ENCODE results near the gene CLEC16A.

CLEC16A gene

DNA sequence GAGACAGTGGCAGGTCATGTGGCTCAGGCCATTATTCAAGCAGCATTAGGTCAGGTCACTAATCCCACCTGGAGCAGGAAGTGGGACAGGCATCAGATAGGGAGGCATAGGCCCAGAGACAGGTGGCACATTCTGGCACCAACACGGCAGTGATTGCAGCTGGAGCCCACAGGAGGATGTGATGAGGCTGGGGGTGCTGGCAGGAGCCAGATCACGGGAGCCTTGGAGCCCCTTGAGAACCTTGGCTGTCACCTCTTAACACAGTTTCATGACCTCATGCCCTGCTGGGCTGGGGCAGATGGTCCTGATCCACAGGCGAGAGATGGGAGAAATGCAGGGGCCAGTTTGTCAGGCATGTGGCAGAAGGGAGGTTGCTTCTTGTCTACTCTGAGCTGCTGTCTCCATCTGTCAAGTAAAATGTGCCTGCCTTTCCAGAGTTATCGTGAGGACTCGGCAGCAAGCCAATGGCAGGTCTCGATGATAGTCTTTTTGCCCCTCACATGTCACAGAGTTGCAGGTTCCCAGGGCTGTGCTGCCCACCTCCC, 109.6 kb downstream of the CLEC16A start:
- no peak overlapping the region for H3K4me3 ChIP-seq (ENCODE audit: low read depth, low read length)
- no peak for DNase-seq (ENCODE audit: low read depth)
- TF ChIP-seq, protein P1, sequence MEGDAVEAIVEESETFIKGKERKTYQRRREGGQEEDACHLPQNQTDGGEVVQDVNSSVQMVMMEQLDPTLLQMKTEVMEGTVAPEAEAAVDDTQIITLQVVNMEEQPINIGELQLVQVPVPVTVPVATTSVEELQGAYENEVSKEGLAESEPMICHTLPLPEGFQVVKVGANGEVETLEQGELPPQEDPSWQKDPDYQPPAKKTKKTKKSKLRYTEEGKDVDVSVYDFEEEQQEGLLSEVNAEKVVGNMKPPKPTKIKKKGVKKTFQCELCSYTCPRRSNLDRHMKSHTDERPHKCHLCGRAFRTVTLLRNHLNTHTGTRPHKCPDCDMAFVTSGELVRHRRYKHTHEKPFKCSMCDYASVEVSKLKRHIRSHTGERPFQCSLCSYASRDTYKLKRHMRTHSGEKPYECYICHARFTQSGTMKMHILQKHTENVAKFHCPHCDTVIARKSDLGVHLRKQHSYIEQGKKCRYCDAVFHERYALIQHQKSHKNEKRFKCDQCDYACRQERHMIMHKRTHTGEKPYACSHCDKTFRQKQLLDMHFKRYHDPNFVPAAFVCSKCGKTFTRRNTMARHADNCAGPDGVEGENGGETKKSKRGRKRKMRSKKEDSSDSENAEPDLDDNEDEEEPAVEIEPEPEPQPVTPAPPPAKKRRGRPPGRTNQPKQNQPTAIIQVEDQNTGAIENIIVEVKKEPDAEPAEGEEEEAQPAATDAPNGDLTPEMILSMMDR (IDR thresholded peaks at IDR 0.05; ENCODE audit: low read depth, low read length, missing control alignments): no peak

DNA sequence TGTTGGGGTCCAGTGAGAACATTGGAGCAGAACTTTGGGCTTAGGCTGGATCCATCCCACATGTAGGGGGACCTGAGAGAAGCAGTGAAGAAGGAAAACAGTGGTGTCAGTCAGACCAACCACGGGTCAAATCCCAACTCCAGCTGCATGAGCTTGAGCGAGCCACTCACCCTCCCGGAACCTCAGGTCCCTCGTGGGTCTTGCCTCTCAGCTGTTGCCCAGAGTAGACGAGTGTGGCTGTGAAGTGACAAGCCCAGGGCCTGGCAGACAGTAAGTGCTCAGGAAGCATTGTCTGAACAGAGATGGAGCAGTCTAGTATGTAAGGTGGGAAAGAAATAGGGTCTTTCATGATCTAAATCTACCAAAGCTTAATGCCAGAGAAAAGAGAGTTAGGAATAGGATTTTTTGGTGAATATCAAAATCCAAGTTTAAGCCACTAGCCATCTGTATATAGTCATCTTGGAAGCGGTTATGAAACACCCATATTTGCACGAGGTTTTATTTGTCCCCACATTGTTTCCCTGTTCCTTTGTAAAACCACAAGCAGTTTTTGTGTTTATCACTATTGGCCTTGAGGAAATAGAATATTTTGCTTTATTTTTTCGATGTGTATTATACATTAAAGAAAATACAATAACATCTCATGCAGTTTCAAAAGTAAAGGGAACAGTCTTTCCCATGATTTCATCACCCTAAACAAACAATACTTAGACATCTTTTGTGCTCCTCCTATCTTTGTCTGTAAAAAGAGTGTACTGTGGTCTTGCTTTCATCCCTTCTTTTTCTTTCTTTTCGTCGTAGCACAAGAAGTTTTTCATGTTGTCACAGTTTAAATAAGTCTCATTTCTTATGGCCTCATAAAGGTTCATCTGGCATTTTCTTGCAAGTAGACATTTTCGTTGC, 112.0 kb downstream of the CLEC16A start:
- H3K4me3 ChIP-seq (ENCODE audit: low read depth, low read length): no peak overlapping the region
- no peak for DNase-seq (ENCODE audit: low read depth)
- TF ChIP-seq, protein P1 (IDR thresholded peaks at IDR 0.05; ENCODE audit: low read depth, low read length, missing control alignments): no peak

DNA sequence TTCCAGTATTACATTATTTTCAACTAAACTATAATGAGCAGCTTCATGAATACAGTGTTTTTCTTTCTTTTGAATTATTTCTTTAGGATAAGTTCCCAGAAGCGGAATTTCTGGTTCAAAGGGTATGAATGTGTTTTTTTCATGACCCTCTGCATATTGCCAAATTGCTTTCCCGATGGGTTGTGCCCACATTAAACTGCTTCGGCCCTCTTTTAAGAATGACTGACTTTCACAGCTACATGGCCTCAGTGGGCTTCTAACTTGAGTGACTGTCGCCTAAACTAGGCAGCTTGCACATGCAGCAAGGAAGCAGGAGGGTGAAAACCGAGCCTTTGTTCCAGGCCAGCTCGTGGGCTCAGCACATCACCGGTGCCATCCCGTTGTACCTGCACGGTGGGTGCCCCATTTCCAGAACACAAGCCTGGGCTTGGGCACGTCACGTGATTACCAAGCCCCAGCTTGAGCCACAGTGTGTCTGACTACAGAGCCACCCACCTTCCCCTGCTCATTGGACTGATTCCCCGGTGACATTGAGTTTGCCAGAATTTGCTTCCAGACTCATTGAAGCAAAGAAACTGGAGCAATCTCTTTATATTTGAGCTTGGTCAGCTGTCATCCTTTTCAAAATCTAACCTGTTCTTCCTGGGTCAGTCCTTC, 112.8 kb downstream of the CLEC16A start:
- H3K4me3 ChIP-seq (ENCODE audit: low read depth, low read length): no peak overlapping the region
- TF ChIP-seq, protein P1 (IDR thresholded peaks at IDR 0.05; ENCODE audit: low read depth, low read length, missing control alignments): no peak
- DNase-seq (ENCODE audit: low read depth): no peak

- DNase-seq (ENCODE audit: low read depth): no peak
- H3K4me3 ChIP-seq (ENCODE audit: low read depth, low read length): no peak overlapping the region
- TF ChIP-seq, protein P1 (IDR thresholded peaks at IDR 0.05; ENCODE audit: low read depth, low read length, missing control alignments): no peak
Observed at GRCh38 chr16:11057711-11058345, 113.5 kb downstream of the CLEC16A start.

GRCh38 chr16:11058832-11059231, 114.5 kb downstream of the CLEC16A start:
- no peak for DNase-seq (ENCODE audit: low read depth)
- no peak overlapping the region for H3K4me3 ChIP-seq (ENCODE audit: low read depth, low read length)
- TF ChIP-seq, protein P1 (IDR thresholded peaks at IDR 0.05; ENCODE audit: low read depth, low read length, missing control alignments): no peak

DNA sequence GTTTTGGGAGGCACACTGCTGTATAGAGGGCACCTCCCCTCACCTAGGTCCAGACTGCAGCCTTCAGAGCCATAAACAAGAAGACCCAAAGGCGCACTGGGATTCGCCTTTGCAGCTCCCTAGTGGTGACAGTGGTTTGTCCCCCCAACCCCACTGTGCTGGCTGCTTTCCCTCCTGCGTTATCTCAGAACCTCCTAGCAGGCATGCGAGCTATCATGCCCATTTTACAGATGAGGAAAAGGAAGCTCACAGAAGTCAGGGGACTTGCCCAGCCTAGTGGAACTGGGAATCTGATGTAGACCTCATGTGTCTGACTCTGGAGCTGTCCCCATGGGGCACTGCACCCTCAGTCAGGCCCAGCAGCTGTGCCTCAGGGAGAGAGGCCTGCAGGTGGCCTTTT, 115.2 kb downstream of the CLEC16A start:
- DNase-seq (ENCODE audit: low read depth): no peak
- H3K4me3 ChIP-seq (ENCODE audit: low read depth, low read length): no peak overlapping the region
- TF ChIP-seq, protein P1 (IDR thresholded peaks at IDR 0.05; ENCODE audit: low read depth, low read length, missing control alignments): no peak
